ENCODE measurements around the gene ZC3H13. TPM values are rescaled to one million over a fixed set of nuclear protein-coding genes. Genes with fewer than 3 reads are reported as not detected.

Gene ZC3H13
- total and polyA plus RNA-seq, 9 donors: 15.1 to 64.1 (median 41.9) TPM

DNA sequence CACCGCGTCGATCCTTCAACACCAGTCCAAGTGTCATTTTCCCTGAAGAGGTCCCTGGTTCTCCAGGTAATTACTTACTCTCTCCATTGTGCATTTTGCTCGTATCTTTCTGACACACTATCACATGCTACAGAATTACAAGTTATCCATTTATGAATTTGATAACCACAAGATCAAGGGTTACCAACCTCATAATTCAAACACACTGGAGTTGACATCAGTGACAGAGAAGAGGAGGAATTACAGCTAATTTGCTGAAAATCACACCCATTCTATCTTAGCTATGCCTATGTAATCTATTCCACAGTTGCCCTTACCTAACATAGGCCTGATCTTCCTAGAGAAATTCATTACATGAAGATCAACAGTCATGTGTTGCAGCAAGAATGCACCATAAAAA is 14.2 kb downstream of the ZC3H13 start:
- TF ChIP-seq, protein P1, sequence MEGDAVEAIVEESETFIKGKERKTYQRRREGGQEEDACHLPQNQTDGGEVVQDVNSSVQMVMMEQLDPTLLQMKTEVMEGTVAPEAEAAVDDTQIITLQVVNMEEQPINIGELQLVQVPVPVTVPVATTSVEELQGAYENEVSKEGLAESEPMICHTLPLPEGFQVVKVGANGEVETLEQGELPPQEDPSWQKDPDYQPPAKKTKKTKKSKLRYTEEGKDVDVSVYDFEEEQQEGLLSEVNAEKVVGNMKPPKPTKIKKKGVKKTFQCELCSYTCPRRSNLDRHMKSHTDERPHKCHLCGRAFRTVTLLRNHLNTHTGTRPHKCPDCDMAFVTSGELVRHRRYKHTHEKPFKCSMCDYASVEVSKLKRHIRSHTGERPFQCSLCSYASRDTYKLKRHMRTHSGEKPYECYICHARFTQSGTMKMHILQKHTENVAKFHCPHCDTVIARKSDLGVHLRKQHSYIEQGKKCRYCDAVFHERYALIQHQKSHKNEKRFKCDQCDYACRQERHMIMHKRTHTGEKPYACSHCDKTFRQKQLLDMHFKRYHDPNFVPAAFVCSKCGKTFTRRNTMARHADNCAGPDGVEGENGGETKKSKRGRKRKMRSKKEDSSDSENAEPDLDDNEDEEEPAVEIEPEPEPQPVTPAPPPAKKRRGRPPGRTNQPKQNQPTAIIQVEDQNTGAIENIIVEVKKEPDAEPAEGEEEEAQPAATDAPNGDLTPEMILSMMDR (IDR thresholded peaks at IDR 0.05): no peak
- TF ChIP-seq POLR2A (IDR thresholded peaks at IDR 0.05) (no peak), EP300 (IDR thresholded peaks at IDR 0.05) (no peak)
- H3K9me3 ChIP-seq: no peaks in the 10 kb centered on the region
- H3K27me3 ChIP-seq: no peaks in the 10 kb centered on the region
- H3K36me3 ChIP-seq: no peaks in the 10 kb centered on the region
- H3K4me1 ChIP-seq (ENCODE audit: insufficient read depth): no peaks in the 10 kb centered on the region
- no peak for DNase-seq
- H3K4me3 ChIP-seq: no peak overlapping the region
- intact Hi-C loops (cut with DNase I): no loop called here
- WGBS, 3 donors: 95 to 97% (median 97%) methylated on average over 4 of the region's 4 CpGs
- H3K27ac ChIP-seq: no peak overlapping the region

DNA sequence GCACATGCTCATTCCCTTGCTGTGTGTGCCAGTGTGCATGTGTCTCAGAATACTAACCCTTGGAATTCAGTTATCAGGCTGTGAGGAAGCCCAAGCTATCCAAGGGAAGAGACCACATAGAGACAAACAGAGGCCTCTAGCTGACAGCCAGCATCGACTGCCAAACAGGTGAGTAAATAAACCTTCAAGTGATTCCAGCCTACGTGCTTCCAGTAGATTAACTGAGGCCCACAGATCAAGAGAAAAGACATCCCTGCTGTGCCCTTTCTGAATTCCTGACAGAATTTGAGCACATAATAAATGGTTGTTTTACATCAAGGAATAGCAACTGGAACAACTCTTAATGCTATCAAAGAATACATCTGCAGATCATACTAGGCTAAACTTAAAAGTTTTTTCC is 17.5 kb downstream of the ZC3H13 start:
- 84 to 95% (median 92%) methylated on average over 2 of the region's 2 CpGs for whole genome bisulfite sequencing, 3 donors
- no peak for DNase-seq
- H3K36me3 ChIP-seq: no peaks in the 10 kb centered on the region
- no peak for TF ChIP-seq EP300 (IDR thresholded peaks at IDR 0.05)
- TF ChIP-seq, protein P1 (IDR thresholded peaks at IDR 0.05): no peak
- TF ChIP-seq POLR2A (IDR thresholded peaks at IDR 0.05): no peak
- intact Hi-C loops (cut with DNase I): no loop called here
- H3K9me3 ChIP-seq: no peaks in the 10 kb centered on the region
- H3K27me3 ChIP-seq: no peaks in the 10 kb centered on the region
- no peaks in the 10 kb centered on the region for H3K4me1 ChIP-seq (ENCODE audit: insufficient read depth)
- H3K27ac ChIP-seq: no peak overlapping the region
- no peak overlapping the region for H3K4me3 ChIP-seq

DNA sequence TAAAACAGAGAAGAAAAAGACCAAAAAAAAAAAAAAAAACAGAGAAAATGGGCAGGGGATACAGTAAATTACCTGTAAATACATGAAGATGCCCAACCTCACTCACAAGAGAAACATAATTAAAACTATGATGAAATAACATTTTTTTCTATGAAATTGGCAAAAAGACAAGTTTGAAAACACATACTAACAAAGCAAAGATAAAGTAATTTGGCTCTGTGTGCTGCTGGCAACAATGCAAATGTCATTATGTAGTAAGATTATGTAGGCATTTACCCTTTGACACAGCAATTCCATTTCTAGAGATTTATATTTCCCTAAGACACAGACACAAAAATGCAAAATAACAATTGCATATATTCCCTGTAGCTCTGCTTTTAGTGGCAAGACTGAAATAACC is 20.2 kb downstream of the ZC3H13 start:
- intact Hi-C loops (cut with DNase I): no loop called here
- H3K27ac ChIP-seq: no peak overlapping the region
- no peaks in the 10 kb centered on the region for H3K36me3 ChIP-seq
- H3K27me3 ChIP-seq: no peaks in the 10 kb centered on the region
- TF ChIP-seq EP300 (IDR thresholded peaks at IDR 0.05) (no peak), POLR2A (IDR thresholded peaks at IDR 0.05) (no peak)
- TF ChIP-seq, protein P1 (IDR thresholded peaks at IDR 0.05): no peak
- no peak for DNase-seq
- H3K9me3 ChIP-seq: no peaks in the 10 kb centered on the region
- H3K4me1 ChIP-seq (ENCODE audit: insufficient read depth): no peaks in the 10 kb centered on the region
- H3K4me3 ChIP-seq: no peak overlapping the region

DNA sequence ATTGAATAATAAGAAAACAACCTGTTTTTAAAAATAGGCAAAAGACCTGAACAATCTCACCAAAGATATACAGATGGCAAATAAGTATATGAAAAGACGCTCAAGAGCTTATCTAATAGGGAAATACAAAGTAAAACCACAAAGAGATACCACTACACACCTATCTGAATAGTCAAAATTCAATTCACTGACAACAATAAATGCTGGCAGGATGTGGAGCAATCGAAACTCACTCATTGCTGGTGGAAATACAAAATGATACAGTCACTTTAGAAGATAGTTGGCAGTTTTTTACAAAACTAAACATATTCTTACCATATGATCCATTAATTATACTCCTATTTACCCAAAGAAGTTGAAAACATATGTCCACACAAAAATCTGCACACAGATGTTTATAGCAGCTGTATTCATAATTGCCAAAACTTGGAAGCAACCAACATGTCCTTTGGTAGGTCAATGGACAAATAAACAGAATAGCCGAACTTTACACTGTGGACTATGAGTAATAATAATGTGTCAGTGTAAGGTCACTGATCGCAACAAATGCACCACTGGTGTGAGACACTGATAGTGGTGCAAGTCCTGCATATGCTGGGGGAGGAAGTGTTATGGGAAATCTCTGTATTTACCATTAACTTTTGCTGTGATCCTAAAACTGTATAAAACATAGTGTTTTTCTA is 20.8 kb downstream of the ZC3H13 start:
- H3K27ac ChIP-seq: no peak overlapping the region
- no peaks in the 10 kb centered on the region for H3K4me1 ChIP-seq (ENCODE audit: insufficient read depth)
- no peaks in the 10 kb centered on the region for H3K36me3 ChIP-seq
- intact Hi-C loops (cut with DNase I): no loop called here
- DNase-seq: no peak
- no peak for TF ChIP-seq POLR2A (IDR thresholded peaks at IDR 0.05)
- no peak for TF ChIP-seq EP300 (IDR thresholded peaks at IDR 0.05)
- TF ChIP-seq, protein P1 (IDR thresholded peaks at IDR 0.05): no peak
- 85 to 94% (median 91%) methylated on average over 4 of the region's 4 CpGs for WGBS, 3 donors
- H3K27me3 ChIP-seq: no peaks in the 10 kb centered on the region
- no peaks in the 10 kb centered on the region for H3K9me3 ChIP-seq
- no peak overlapping the region for H3K4me3 ChIP-seq
